HepG2 (cell line): ENCODE measurements around the gene SEPTIN11. TPM values are rescaled to one million over a fixed set of nuclear protein-coding genes. Genes with fewer than 3 reads are reported as not detected.

ENCODE experiments used
- FOSL1 ChIP-seq: sonication (generic); formaldehyde crosslinking; IDR thresholded peaks from 2 replicates; pipeline ENCODE4 v1.9.0; 2021; ENCODE audit warnings: missing genetic modification reagents, borderline replicate concordance
- MED1 ChIP-seq: sonication (generic); formaldehyde crosslinking; IDR thresholded peaks from 2 replicates; pipeline ENCODE4 v1.4.0; 2020; ENCODE audit warnings: missing genetic modification reagents
- PAX8 ChIP-seq: sonication (generic); formaldehyde crosslinking; IDR thresholded peaks from 2 replicates; pipeline ENCODE4 v1.8.0; 2022; ENCODE audit warnings: mild to moderate bottlenecking, missing genetic modification reagents, borderline replicate concordance
- RBM22 ChIP-seq: fragments of 200-400 bp; formaldehyde crosslinking; optimal IDR thresholded peaks from 2 replicates; pipeline ENCODE3; 2017; ENCODE audit warnings: mild to moderate bottlenecking, low read length, moderate library complexity
- TBX2 ChIP-seq: sonication (generic); formaldehyde crosslinking; IDR thresholded peaks from 2 replicates; pipeline ENCODE4 v1.5.0; 2020; ENCODE audit warnings: missing genetic modification reagents, mild to moderate bottlenecking, borderline replicate concordance
- TSC22D2 ChIP-seq: sonication (generic); formaldehyde crosslinking; IDR thresholded peaks from 2 replicates; pipeline ENCODE4 v1.5.1; 2020; ENCODE audit warnings: missing genetic modification reagents, mild to moderate bottlenecking, borderline replicate concordance
- ZBTB49 ChIP-seq: sonication (generic); formaldehyde crosslinking; IDR thresholded peaks from 2 replicates; pipeline ENCODE4 v1.4.0; 2020; ENCODE audit warnings: missing genetic modification reagents, borderline replicate concordance
- ZNF800 ChIP-seq: sonication (generic); formaldehyde crosslinking; IDR thresholded peaks from 2 replicates; pipeline ENCODE4 v1.4.0; 2020; ENCODE audit warnings: missing genetic modification reagents
- polyA plus RNA-seq, 8 experiments: library from polyadenylated mRNA; depleted of rRNA in 3 of 8; stranded (reverse) in 7 of 8; unstranded in 1 of 8; fragments of >200 nt; fragmentation: Illumina TruSeq in 4 of 8; extraction: Trizol in 4 of 8; gene quantifications; 2 replicates each; pipeline versions ENCODE4 v1.2.1 to v1.2.3, GENCODE V29; 2011 to 2016; ENCODE audit warnings: low read depth in 4 of 8, missing spikeins in 1 of 8, mixed read lengths in 1 of 8; ENCODE audit not compliant: insufficient read depth in 1 of 8
- total RNA-seq, 5 experiments: library from RNA; depleted of rRNA; stranded (reverse); fragments of >200 nt; fragmentation: Illumina TruSeq; extraction: Trizol; gene quantifications; 2 replicates each; pipeline ENCODE4 v1.2.3, GENCODE V29; 2016; ENCODE audit warnings: low read depth in 1 of 5
- TF ChIP-seq, protein P1 (sequence below): sonication (generic); formaldehyde crosslinking; IDR thresholded peaks from 2 replicates; pipeline ENCODE4 v1.5.1; 2020; ENCODE audit warnings: missing genetic modification reagents, mild to moderate bottlenecking, borderline replicate concordance

SEPTIN11 gene
- total and polyA plus RNA-seq, 2 of the 13 experiments (the other 11 are each of a cell fraction or from before 2014, with no cell fraction given) = 28.9 to 47.3 TPM

- TF ChIP-seq TBX2 (CRISPR knock-in tag) = no peak
- TF ChIP-seq, protein P1, sequence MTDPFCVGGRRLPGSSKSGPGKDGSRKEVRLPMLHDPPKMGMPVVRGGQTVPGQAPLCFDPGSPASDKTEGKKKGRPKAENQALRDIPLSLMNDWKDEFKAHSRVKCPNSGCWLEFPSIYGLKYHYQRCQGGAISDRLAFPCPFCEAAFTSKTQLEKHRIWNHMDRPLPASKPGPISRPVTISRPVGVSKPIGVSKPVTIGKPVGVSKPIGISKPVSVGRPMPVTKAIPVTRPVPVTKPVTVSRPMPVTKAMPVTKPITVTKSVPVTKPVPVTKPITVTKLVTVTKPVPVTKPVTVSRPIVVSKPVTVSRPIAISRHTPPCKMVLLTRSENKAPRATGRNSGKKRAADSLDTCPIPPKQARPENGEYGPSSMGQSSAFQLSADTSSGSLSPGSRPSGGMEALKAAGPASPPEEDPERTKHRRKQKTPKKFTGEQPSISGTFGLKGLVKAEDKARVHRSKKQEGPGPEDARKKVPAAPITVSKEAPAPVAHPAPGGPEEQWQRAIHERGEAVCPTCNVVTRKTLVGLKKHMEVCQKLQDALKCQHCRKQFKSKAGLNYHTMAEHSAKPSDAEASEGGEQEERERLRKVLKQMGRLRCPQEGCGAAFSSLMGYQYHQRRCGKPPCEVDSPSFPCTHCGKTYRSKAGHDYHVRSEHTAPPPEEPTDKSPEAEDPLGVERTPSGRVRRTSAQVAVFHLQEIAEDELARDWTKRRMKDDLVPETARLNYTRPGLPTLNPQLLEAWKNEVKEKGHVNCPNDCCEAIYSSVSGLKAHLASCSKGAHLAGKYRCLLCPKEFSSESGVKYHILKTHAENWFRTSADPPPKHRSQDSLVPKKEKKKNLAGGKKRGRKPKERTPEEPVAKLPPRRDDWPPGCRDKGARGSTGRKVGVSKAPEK (CRISPR knock-in tag) = no peak
- TF ChIP-seq RBM22 = no peak
- no peak for TF ChIP-seq FOSL1
- no peak for TF ChIP-seq MED1
- TF ChIP-seq ZNF800 (CRISPR knock-in tag) = no peak
- no peak for TF ChIP-seq TSC22D2 (CRISPR knock-in tag)
- no peak for TF ChIP-seq PAX8 (CRISPR knock-in tag)
- no peak for TF ChIP-seq ZBTB49 (CRISPR knock-in tag)
These were observed 27.6 kb downstream of the SEPTIN11 start (continued) for GRCh38 chr4:76977113-76977512.
